HFF-Myc (cell line): ENCODE measurements around the gene SH3BP4.

ENCODE experiments used
- DNase-seq: peaks from one replicate; pipeline ENCODE4 v3.0.0-alpha.2; 2011; ENCODE audit warnings: low read depth; ENCODE audit errors: extremely low read depth
- H3K4me3 ChIP-seq: replicated peaks from 2 replicates; pipeline ENCODE4 v1.5.1; 2011; ENCODE audit warnings: low read depth, mild to moderate bottlenecking, control low read depth, low read length
- CTCF ChIP-seq: IDR thresholded peaks from 2 replicates; pipeline ENCODE4 v1.5.1; 2012; ENCODE audit warnings: mild to moderate bottlenecking, low read depth, low read length, control low read depth; ENCODE audit errors: missing control alignments

SH3BP4 gene

GRCh38 chr2:234929002-234929401 is 22.8 kb upstream of the SH3BP4 start:
- no peak overlapping the region for H3K4me3 ChIP-seq
- no peak for DNase-seq
- no peak for TF ChIP-seq CTCF

- TF ChIP-seq CTCF: no peak
- H3K4me3 ChIP-seq: no peak overlapping the region
- no peak for DNase-seq
Observed at GRCh38 chr2:234930397-234930796, 21.4 kb upstream of the SH3BP4 start.

GRCh38 chr2:234931371-234931770 is 20.4 kb upstream of the SH3BP4 start:
- DNase-seq: no peak
- no peak for TF ChIP-seq CTCF
- no peak overlapping the region for H3K4me3 ChIP-seq

- DNase-seq: no peak
- no peak overlapping the region for H3K4me3 ChIP-seq
- TF ChIP-seq CTCF: no peak
Observed at GRCh38 chr2:234932591-234933168, 19.1 kb upstream of the SH3BP4 start.

GRCh38 chr2:234935311-234935710 is 16.5 kb upstream of the SH3BP4 start:
- no peak for TF ChIP-seq CTCF
- no peak overlapping the region for H3K4me3 ChIP-seq
- no peak for DNase-seq

GRCh38 chr2:234939576-234939975 is 12.2 kb upstream of the SH3BP4 start:
- no peak for DNase-seq
- no peak for TF ChIP-seq CTCF
- H3K4me3 ChIP-seq: no peak overlapping the region

GRCh38 chr2:234939996-234940395 is 11.8 kb upstream of the SH3BP4 start:
- no peak for TF ChIP-seq CTCF
- no peak for DNase-seq
- H3K4me3 ChIP-seq: no peak overlapping the region
